Measurements from ENCODE around the gene ITPR1. TPM values are rescaled to one million over a fixed set of nuclear protein-coding genes. Genes with fewer than 3 reads are reported as not detected.

Gene ITPR1
- total RNA-seq, 4 donors from 2014 or later = 58.8 to 67.2 (median 63.1) TPM

DNA sequence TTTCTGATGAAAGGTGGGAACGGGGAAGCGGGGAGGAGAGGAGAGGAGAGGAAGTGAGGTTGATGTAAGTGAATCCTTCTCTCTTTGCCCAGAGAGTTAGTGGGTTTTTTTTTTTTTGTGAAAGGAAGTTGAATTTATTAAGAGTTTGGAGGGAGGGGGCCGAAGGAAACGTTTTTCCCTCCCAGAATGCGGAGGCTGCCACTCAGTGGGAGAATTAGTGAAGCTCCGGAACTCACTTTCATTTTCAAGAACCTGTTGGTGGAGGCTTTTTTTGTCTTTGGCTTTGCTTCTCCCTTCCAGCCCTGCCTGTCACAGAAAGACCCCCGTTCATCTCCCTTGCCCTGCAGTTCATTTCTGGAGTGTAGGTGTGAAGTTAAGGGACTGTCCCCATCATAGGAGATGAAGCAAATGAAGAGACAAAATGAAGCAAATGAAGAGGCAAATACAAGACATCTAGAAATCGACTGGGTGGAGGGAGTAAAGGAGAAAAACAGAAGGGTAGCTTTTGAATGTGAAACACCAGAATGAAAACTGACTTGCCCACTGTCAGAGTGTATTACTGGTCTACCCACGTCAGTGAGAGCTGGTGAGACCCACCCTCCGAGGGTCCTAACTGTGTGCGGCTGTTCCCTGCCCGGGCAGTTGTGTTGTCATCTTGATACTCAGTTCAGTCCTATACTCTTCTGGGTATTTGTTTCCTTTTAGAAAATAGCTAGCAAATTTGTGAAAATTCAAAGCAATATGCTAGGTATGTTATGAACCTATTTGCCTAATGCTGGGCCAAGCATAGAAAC is 91.5 kb downstream of the ITPR1 start:
- TF ChIP-seq, protein P1, sequence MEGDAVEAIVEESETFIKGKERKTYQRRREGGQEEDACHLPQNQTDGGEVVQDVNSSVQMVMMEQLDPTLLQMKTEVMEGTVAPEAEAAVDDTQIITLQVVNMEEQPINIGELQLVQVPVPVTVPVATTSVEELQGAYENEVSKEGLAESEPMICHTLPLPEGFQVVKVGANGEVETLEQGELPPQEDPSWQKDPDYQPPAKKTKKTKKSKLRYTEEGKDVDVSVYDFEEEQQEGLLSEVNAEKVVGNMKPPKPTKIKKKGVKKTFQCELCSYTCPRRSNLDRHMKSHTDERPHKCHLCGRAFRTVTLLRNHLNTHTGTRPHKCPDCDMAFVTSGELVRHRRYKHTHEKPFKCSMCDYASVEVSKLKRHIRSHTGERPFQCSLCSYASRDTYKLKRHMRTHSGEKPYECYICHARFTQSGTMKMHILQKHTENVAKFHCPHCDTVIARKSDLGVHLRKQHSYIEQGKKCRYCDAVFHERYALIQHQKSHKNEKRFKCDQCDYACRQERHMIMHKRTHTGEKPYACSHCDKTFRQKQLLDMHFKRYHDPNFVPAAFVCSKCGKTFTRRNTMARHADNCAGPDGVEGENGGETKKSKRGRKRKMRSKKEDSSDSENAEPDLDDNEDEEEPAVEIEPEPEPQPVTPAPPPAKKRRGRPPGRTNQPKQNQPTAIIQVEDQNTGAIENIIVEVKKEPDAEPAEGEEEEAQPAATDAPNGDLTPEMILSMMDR (IDR thresholded peaks at IDR 0.05; ENCODE audit: low read depth) = no peak

DNA sequence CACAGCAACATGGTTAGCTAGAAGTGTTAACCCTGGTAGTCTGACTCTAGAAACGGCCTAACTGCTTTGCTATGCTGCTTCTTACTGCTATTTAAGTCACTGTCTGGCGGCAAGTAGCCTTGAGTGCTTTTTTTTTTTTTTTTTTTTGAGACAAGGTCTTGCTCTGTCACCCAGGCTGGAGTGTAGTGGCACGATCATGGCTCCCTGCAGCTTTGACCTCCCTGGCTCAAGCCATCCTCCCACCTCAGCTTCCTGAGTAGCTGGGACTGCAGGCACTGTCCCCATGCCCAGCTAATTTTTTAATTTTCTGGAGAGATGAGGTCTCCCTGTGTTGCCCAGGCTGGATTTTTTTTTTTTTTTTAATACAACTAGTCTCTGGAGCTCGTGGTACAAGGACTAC is 93.2 kb downstream of the ITPR1 start:
- TF ChIP-seq, protein P1 (IDR thresholded peaks at IDR 0.05; ENCODE audit: low read depth) = no peak

DNA sequence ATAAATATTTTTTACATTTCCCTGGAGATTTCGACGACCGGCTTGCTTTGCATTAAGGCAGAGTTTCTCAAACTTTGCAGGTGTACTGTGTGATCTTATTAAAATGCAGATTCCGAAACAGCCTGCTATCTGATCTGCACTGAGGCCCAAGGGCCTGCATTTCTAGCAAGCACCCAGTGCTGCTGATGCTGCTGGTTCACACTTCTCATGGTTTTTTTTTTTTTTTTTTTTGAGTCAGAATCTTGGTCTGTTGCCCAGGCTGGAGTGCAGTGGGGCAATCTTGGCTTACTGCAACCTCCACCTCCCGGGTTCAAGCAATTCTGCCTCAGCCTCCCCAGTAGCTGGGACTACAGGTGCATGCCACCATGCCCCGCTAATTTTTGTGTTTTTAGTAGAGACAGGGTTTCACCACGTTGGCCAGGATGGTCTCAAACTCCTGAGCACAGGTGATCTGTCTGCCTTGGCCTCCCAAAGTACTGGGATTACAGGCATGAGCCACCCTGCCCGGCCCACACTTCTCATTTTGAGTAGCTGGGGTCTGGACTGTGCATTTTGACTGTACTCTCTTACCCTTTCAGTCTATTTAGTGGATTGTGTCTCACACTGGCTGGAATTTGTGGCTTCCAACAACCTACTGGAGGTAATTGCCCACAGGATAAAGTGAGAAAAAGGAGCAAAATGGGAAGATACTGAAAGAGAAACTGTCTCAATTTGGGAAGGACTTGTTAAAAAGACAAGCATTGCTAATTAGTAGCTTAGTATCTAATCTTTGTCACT is 94.1 kb downstream of the ITPR1 start:
- TF ChIP-seq, protein P1 (IDR thresholded peaks at IDR 0.05; ENCODE audit: low read depth) = no peak

DNA sequence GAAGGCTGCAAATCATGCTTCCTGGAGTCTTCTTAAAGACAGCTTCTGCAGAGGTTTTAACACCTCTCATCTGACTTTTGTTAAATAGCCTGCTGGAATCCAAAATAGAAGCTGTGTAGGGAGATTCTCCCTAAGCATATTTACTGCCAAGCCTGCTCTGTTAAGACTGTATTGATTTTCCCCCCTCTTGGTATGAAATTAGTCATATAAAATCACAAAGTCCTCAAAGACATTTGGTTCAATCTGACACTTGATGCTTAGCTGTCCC is 94.6 kb downstream of the ITPR1 start:
- TF ChIP-seq, protein P1 (IDR thresholded peaks at IDR 0.05; ENCODE audit: low read depth) = no peak

DNA sequence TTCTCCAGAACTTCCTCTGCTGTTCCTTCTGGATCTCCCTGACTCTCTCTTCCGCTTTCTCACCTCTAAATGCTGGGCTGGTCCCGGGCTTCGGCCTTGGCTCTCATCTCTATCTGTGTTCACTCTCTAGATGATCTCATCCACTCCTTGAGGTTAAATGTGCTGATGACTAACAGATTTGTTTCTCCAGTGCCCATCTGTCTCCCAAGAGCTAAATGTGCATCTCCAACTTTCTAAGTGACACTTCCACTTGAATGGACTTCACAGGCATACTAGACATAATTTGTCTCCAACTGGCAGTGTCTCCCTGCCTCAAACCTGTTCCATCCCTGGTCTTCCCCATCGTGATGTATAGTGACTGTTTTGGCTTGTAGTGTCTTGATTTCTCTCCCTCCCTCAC is 95.3 kb downstream of the ITPR1 start:
- TF ChIP-seq, protein P1 (IDR thresholded peaks at IDR 0.05; ENCODE audit: low read depth) = no peak

DNA sequence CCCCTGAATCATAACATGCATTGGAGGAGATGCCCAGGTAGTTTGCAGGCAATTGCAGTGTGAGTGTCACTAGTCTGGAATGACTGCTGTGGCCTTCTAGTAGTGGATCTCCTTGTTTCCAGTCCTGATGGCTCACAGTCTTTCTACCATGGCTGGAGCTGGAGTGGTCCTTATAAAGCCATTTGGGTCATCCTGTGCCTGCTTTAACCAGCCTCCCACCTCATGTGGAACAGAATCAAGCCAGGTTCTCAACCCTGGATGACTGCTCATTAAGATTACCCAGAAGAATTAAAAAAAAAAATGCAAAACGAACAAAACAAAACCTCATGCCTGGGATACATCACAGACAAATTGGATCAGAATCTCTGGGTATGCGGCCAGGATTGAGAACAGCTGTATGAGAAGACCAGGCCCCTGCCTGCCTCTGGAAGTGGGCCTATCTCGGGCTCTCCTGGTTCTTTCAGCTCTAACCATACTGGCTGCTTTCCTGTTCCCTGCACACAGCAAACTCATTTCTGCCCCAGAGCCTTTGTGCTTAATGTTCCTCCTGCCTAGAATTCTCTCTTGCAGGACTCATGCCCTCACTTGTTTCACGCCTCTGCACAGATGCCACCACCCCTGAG is 96.4 kb downstream of the ITPR1 start:
- TF ChIP-seq, protein P1 (IDR thresholded peaks at IDR 0.05; ENCODE audit: low read depth) = no peak

DNA sequence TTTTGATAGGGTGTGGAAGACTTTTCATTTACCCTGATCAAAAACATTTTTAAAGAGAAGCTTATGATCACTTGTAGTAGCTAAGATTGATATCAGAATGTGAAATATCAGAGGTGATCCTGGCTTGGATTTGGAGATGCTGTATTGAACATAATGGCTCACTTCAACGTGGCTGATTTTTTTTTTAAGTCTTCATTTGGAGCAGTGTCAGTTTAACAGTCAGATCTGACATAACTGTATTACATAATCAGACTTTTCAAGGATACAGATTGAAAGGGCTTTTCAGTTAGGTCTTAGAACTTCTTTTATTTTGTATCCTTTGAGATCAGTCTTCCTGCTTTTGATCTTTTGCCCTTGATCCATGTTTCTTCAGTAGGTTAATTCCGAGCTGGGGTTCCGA is 98.5 kb downstream of the ITPR1 start:
- TF ChIP-seq, protein P1 (IDR thresholded peaks at IDR 0.05; ENCODE audit: low read depth) = no peak

Measured in subcutaneous adipose tissue (tissue), 4 donors.